ENCODE data around the gene MSX2. TPM values are rescaled to one million over a fixed set of nuclear protein-coding genes. Genes with fewer than 3 reads are reported as not detected.

The MSX2 gene
- total RNA-seq, 4 donors from 2014 or later: 0.44 to 1.3 (median 0.60) TPM; not detected in 1

GRCh38 chr5:174733836-174734235, 9.5 kb downstream of the MSX2 start:
- no peak overlapping the region for H3K4me3 ChIP-seq
- no peaks in the 10 kb centered on the region for H3K36me3 ChIP-seq
- H3K27ac ChIP-seq: no peak overlapping the region
- H3K27me3 ChIP-seq: peaks cover 2 to 98% of the 10 kb centered on the region in 2 donors
- TF ChIP-seq CTCF (IDR thresholded peaks at IDR 0.05) (no peak), EP300 (IDR thresholded peaks at IDR 0.05) (no peak), POLR2A (IDR thresholded peaks at IDR 0.05) (no peak)
- WGBS, 2 donors: 32 to 50% methylated on average over 3 of the region's 3 CpGs
- no peaks in the 10 kb centered on the region for H3K9me3 ChIP-seq
- DNase-seq (ENCODE audit: low spot score in 2 of 2): no peak
- peaks cover 0 to 17% (median 0%) of the 10 kb centered on the region in 4 donors for H3K4me1 ChIP-seq

GRCh38 chr5:174734571-174735497, 10.5 kb downstream of the MSX2 start:
- 10 to 11% methylated on average over 22 of the region's 22 CpGs for WGBS, 2 donors
- no peak for DNase-seq (ENCODE audit: low spot score in 2 of 2)
- peaks cover 0 to 17% (median 0%) of the 10 kb centered on the region in 4 donors for H3K4me1 ChIP-seq
- H3K4me3 ChIP-seq: no peak overlapping the region
- peaks cover 2 to 95% of the 10 kb centered on the region in 2 donors for H3K27me3 ChIP-seq
- TF ChIP-seq EP300 (IDR thresholded peaks at IDR 0.05) (no peak), CTCF (IDR thresholded peaks at IDR 0.05) (no peak), POLR2A (IDR thresholded peaks at IDR 0.05) (no peak)
- H3K9me3 ChIP-seq: no peaks in the 10 kb centered on the region
- H3K36me3 ChIP-seq: no peaks in the 10 kb centered on the region
- no peak overlapping the region for H3K27ac ChIP-seq

- Histone ChIP-seq H3K4me3 (no peak overlapping the region), H3K27ac (no peak overlapping the region), H3K9me3 (no peaks in the 10 kb centered on the region), H3K27me3 (peaks cover 2 to 86% of the 10 kb centered on the region in 2 donors), H3K4me1 (peaks cover 0 to 17% (median 0%) of the 10 kb centered on the region in 4 donors), H3K36me3 (no peaks in the 10 kb centered on the region)
- TF ChIP-seq EP300 (IDR thresholded peaks at IDR 0.05): no peak
- TF ChIP-seq POLR2A (IDR thresholded peaks at IDR 0.05): no peak
- TF ChIP-seq CTCF (IDR thresholded peaks at IDR 0.05): no peak
- WGBS, 2 donors: 1 to 6% methylated on average over 40 to 53 of the region's 54 CpGs
- DNase-seq (ENCODE audit: low spot score in 2 of 2): no peak
These were observed 11.3 kb downstream of the MSX2 start for GRCh38 chr5:174735498-174736330.

- no peak overlapping the region for H3K4me3 ChIP-seq
- H3K27me3 ChIP-seq: peaks cover 0 to 80% of the 10 kb centered on the region in 2 donors
- H3K36me3 ChIP-seq: no peaks in the 10 kb centered on the region
- H3K9me3 ChIP-seq: no peaks in the 10 kb centered on the region
- peaks cover 0 to 17% (median 0%) of the 10 kb centered on the region in 4 donors for H3K4me1 ChIP-seq
- no peak overlapping the region for H3K27ac ChIP-seq
- TF ChIP-seq POLR2A (IDR thresholded peaks at IDR 0.05): no peak
- TF ChIP-seq CTCF (IDR thresholded peaks at IDR 0.05): no peak
- no peak for TF ChIP-seq EP300 (IDR thresholded peaks at IDR 0.05)
- WGBS, 2 donors: 31 to 44% methylated on average over 4 of the region's 4 CpGs
- DNase-seq (ENCODE audit: low spot score in 2 of 2): no peak
These were observed 11.9 kb downstream of the MSX2 start for GRCh38 chr5:174736331-174736721.

Data from tibial nerve (tissue), 4 donors.